Measurements from ENCODE around the gene UBE2A.

GRCh38 chrX:119529345-119530276 lies 44.8 kb upstream of the UBE2A start:
- TF ChIP-seq CTCF (IDR thresholded peaks at IDR 0.05) = no peak
- TF ChIP-seq EZH2 (IDR thresholded peaks at IDR 0.05; ENCODE audit: borderline replicate concordance, insufficient read depth, low read depth, low read length, poor library complexity, severe bottlenecking) = no peak

Measured in B cell (primary cell).